SK-N-SH (cell line): ENCODE results near the gene NOTUM.

ENCODE experiments used
- CTCF ChIP-seq: fragments of 200-600 bp; sonication (generic); IDR thresholded peaks from 2 replicates; pipeline ENCODE4 v1.6.1; 2017; ENCODE audit warnings: antibody characterized with exemption, mild to moderate bottlenecking, moderate library complexity
- EZH2phosphoT487 ChIP-seq: fragments of 200-600 bp; sonication (generic); IDR thresholded peaks from 2 replicates; pipeline ENCODE4 v1.6.1; 2017; ENCODE audit warnings: low read depth, mixed run types, mild to moderate bottlenecking, antibody characterized with exemption, moderate library complexity, borderline replicate concordance
- FOXM1 ChIP-seq: IDR thresholded peaks from 2 replicates; pipeline ENCODE4 v1.4.0; 2012; ENCODE audit warnings: low read depth, mild to moderate bottlenecking
- TEAD4 ChIP-seq: IDR thresholded peaks from 2 replicates; pipeline ENCODE4 v1.4.0; 2012; ENCODE audit warnings: mild to moderate bottlenecking, borderline replicate concordance; ENCODE audit not compliant: insufficient read depth

DNA sequence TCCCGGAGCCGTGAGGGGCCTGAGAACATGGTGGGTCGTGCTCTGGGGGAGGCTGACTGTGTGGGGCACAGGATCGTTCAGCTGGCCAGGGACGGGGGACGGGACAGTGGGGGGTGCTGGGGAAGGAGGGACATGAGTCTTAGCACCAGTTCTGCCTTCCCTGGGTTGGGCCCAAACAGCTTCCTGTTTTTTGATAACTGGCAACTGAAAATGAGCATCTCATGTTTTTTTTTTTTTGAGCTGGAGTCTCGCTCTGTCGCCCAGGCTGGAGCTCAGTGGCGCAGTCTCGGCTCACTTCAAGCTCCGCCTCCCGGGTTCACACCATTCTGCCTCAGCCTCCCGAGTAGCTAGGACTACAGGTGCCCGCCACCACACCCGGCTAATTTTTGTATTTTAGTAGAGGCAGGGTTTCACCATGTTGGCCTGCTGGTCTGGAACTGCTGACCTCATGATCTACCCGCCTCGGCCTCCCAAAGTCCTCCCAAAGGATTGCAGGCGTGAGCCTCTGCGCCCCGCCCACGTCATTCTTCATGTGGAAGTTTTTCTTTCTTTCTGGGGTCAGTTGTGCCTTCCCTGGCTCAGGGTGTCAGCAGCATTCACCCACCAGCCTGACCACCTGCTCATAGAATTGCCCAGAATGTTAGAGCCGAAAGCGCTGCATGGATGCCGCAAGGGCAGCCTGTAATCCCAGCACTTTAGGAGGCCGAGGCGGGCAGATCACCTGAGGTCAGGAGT is 22.8 kb upstream of the NOTUM start:
- no peak for TF ChIP-seq CTCF
- no peak for TF ChIP-seq FOXM1
- no peak for TF ChIP-seq EZH2phosphoT487
- TF ChIP-seq TEAD4 = no peak
